HEK293T (cell line): Measurements from ENCODE around the gene GRIA3.

Source experiments
- ARNT ChIP-seq: fragments of 450-650 bp; IDR thresholded peaks from 2 replicates; pipeline ENCODE4 v1.6.1; 2017; ENCODE audit warnings: mild to moderate bottlenecking
- BHLHE40 ChIP-seq: fragments of 450-650 bp; IDR thresholded peaks from 2 replicates; pipeline ENCODE4 v1.6.1; 2016; ENCODE audit warnings: mild to moderate bottlenecking, moderate library complexity, borderline replicate concordance
- CTBP1 ChIP-seq: fragments of 450-650 bp; IDR thresholded peaks from 2 replicates; pipeline ENCODE4 v1.6.1; 2016; ENCODE audit warnings: borderline replicate concordance
- ELF4 ChIP-seq: fragments of 450-650 bp; IDR thresholded peaks from 2 replicates; pipeline ENCODE4 v1.6.1; 2017; ENCODE audit warnings: antibody characterized with exemption
- FOXA1 ChIP-seq: fragments of 450-650 bp; IDR thresholded peaks from 2 replicates; pipeline ENCODE4 v1.6.1; 2016; ENCODE audit warnings: mild to moderate bottlenecking
- FOXK2 ChIP-seq: fragments of 450-650 bp; IDR thresholded peaks from 2 replicates; pipeline ENCODE4 v1.6.1; 2016; ENCODE audit warnings: mild to moderate bottlenecking
- FOXM1 ChIP-seq: fragments of 450-650 bp; IDR thresholded peaks from 2 replicates; pipeline ENCODE4 v1.6.1; 2017; ENCODE audit warnings: mild to moderate bottlenecking, borderline replicate concordance
- HDGF ChIP-seq: fragments of 450-650 bp; IDR thresholded peaks from 2 replicates; pipeline ENCODE4 v1.6.1; 2017; ENCODE audit warnings: antibody characterized with exemption, borderline replicate concordance
- LEF1 ChIP-seq: fragments of 450-650 bp; IDR thresholded peaks from 2 replicates; pipeline ENCODE4 v1.6.1; 2017; ENCODE audit warnings: mild to moderate bottlenecking, borderline replicate concordance
- NFRKB ChIP-seq: fragments of 450-650 bp; IDR thresholded peaks from 2 replicates; pipeline ENCODE4 v1.6.1; 2016; ENCODE audit warnings: mild to moderate bottlenecking, moderate library complexity
- SP1 ChIP-seq: fragments of 450-650 bp; IDR thresholded peaks from 2 replicates; pipeline ENCODE4 v1.6.1; 2017
- SUZ12 ChIP-seq: fragments of 450-650 bp; IDR thresholded peaks from 2 replicates; pipeline ENCODE4 v1.6.1; 2016; ENCODE audit warnings: mild to moderate bottlenecking
- TARDBP ChIP-seq: fragments of 450-650 bp; IDR thresholded peaks from 2 replicates; pipeline ENCODE4 v1.6.1; 2016
- ZNF384 ChIP-seq: fragments of 450-650 bp; IDR thresholded peaks from 2 replicates; pipeline ENCODE4 v1.6.1; 2016

- TF ChIP-seq SP1 (no peak), ZNF384 (no peak), FOXM1 (no peak), SUZ12 (no peak), BHLHE40 (no peak), HDGF (no peak), NFRKB (no peak), FOXK2 (no peak), LEF1 (no peak), ARNT (no peak), ELF4 (no peak), TARDBP (no peak), FOXA1 (no peak), CTBP1 (no peak)
These were observed 291.1 kb downstream of the GRIA3 start for GRCh38 chrX:123475068-123475724.
